Activated naive CD8-positive, alpha-beta T cell treated with anti-CD3 and anti-CD28 coated beads for 36 hours (primary cell): Measurements from ENCODE around the gene PRKCH. TPM values are rescaled to one million over a fixed set of nuclear protein-coding genes. Genes with fewer than 3 reads are reported as not detected.
A peak's percentile ranks its signal among the peaks of the same experiment; 100 is the strongest.

Source experiments
- DNase-seq: peaks from one replicate; pipeline ENCODE4 v3.0.0; 2021
- H3K27ac Mint-ChIP-seq: one replicate; pipeline ENCODE4 v1.8.0; 2022; ENCODE audit warnings: mild to moderate bottlenecking, moderate library complexity, mixed read lengths
- H3K27me3 Mint-ChIP-seq: one replicate; pipeline ENCODE4 v1.8.0; 2022; ENCODE audit warnings: mild to moderate bottlenecking, mixed read lengths
- H3K36me3 Mint-ChIP-seq: one replicate; pipeline ENCODE4 v1.8.0; 2021; ENCODE audit warnings: mild to moderate bottlenecking, mixed read lengths
- H3K4me1 Mint-ChIP-seq: one replicate; pipeline ENCODE4 v1.8.0; 2021; ENCODE audit warnings: mixed read lengths
- H3K4me3 Mint-ChIP-seq: one replicate; pipeline ENCODE4 v1.8.0; 2022; ENCODE audit warnings: mild to moderate bottlenecking, moderate library complexity, mixed read lengths
- H3K9me3 Mint-ChIP-seq: one replicate; pipeline ENCODE4 v1.8.0; 2022; ENCODE audit warnings: mixed read lengths
- total RNA-seq, 2 experiments: library from RNA; stranded (reverse); gene quantifications; one replicate each; pipeline ENCODE4 v1.2.3, GENCODE V29; 2021

The PRKCH gene
- total RNA-seq, 2 experiments from 2014 or later, result 176 to 177 TPM

DNA sequence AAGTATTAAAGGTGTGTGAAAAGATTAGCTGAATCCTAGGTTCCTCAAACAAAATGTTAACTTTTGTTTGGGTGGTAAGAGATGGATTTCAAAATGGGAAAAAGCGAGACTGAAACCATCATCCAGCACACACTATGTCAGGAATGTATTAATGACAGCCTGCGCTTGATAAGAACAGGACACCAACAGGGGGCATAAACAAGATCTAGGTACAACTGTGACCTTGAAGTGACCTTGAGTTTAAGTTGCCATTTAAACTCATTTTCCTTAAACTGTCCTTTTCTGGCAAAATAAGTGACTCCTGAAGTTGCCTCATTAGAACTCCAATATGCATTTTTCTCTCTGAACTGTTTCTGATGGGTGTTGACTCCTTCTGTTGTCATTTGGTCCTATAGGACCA, 17.1 kb downstream of the PRKCH start:
- Mint-ChIP-seq H3K9me3 (no peaks in the 10 kb centered on the region), H3K4me1 (peaks cover 86% of the 10 kb centered on the region), H3K27me3 (no peaks in the 10 kb centered on the region), H3K4me3 (peak overlapping the region; percentile 53), H3K27ac (peak overlapping the region; percentile 96), H3K36me3 (peaks cover 61% of the 10 kb centered on the region)
- no peak for DNase-seq

DNA sequence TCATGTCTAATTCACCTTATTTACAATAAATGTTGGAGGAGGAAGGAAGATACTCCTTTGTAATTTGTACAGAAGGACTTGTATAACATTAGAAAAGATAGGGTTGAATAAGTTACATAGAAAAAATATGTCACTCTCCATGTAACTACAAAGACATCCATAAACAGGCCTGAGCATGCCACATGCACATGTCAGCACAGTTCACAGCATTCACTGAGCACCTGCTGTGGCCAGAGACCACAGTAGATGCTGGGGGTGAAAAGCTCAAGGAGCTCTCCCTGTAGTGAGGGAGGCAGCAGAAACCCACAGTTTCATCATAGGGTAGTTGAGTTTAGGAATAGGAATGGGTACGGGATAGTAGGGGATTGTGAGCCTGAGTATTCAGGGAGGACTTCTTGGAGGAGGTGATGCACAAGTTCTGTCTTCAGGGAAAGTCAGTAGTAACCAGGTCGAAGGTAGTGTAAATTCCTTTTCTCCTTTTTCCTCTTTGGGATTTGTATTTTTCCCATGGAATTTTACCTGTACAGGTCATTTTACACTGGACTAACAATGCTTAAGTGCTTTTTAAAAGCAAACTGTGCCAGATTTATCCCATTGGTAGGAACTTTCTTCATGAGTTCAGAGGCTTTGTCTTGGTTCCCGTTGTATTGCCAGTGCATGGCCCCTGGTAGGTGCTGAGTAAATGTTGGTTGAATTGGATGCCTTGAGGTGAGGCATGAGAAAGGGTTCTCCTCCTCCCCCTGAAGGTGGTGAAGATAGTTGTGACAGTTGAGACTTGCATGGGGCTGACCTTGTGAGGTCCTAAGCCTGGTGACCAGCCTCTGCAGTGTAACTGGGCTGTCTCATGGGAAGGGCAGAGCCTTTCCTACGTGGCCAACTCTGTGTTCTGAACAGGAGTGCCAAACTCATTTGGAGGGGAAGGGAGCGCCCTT, 20.2 kb downstream of the PRKCH start:
- Mint-ChIP-seq H3K9me3 (no peaks in the 10 kb centered on the region), H3K4me3 (peak overlapping the region; percentile 68), H3K36me3 (peaks cover 68% of the 10 kb centered on the region), H3K4me1 (peaks cover 87% of the 10 kb centered on the region), H3K27me3 (no peaks in the 10 kb centered on the region), H3K27ac (peak overlapping the region; percentile 95)
- DNase-seq, result no peak

DNA sequence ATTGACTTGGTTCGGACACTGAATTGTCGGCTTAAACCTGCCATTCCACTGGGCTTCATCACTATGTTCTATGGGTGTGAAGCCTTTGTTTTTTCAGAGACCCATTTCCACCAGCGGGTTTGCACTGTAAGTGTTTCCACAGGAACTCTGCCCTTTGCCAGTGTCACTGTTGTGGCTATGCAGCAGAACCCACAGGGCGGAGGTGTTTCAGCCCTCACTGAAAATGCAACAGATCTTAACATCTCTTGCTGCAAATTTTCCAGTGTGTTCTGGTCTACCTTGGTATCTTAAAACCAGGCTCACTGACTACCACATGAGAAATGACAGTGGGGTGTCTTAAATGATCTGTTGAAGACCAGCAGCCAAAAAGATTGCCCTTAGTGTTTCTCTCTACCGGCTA, 21.1 kb downstream of the PRKCH start:
- peak overlapping the region; percentile 86 for H3K4me3 Mint-ChIP-seq
- H3K4me1 Mint-ChIP-seq, result peaks cover 92% of the 10 kb centered on the region
- peaks cover 67% of the 10 kb centered on the region for H3K36me3 Mint-ChIP-seq
- H3K9me3 Mint-ChIP-seq, result no peaks in the 10 kb centered on the region
- H3K27ac Mint-ChIP-seq, result peak overlapping the region; percentile 95
- peak; percentile 85 for DNase-seq
- no peaks in the 10 kb centered on the region for H3K27me3 Mint-ChIP-seq

DNA sequence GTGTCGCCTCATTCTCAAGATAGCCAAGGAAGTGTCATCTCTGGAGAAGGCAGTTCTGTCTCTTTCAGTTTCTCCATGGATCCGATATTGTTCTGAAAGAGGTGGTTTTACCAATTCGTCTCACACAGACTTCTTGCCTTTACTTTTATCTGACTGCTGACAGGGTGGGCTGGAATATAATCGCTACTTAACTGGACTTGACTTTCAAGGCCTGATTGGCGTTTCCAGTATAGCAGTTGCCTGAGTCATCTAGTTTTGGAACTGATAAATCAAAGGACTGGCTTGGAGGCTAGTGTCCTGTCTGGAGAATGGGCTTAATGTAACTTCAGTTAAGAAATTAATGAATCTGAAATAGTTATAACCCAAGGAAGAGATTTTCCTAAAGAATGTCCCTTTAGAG, 21.6 kb downstream of the PRKCH start:
- H3K27ac Mint-ChIP-seq, result peak overlapping the region; percentile 95
- no peaks in the 10 kb centered on the region for H3K9me3 Mint-ChIP-seq
- no peak for DNase-seq
- no peaks in the 10 kb centered on the region for H3K27me3 Mint-ChIP-seq
- H3K36me3 Mint-ChIP-seq, result peaks cover 66% of the 10 kb centered on the region
- peaks cover 92% of the 10 kb centered on the region for H3K4me1 Mint-ChIP-seq
- H3K4me3 Mint-ChIP-seq, result peak overlapping the region; percentile 86

DNA sequence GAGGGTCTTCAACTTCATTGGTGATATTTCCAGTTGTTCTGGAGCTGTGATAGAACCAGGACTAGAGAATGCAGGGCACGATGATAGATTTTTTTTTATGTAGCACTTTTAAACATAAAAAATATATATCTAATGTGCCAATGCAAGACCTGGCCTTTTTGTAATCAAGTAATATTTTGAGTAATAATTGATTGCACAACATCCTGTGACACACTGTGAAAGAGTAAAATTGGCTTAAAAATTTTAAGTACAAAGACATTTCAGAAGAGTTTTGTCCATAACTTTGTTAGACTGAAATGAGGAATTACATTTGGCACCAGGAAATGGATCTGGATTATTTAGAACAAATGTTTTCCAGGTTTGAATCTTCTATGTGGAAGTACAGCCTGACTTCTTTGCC, 22.1 kb downstream of the PRKCH start:
- H3K4me1 Mint-ChIP-seq, result peaks cover 92% of the 10 kb centered on the region
- H3K9me3 Mint-ChIP-seq, result no peaks in the 10 kb centered on the region
- peak overlapping the region; percentile 95 for H3K27ac Mint-ChIP-seq
- no peak for DNase-seq
- peaks cover 66% of the 10 kb centered on the region for H3K36me3 Mint-ChIP-seq
- peak overlapping the region; percentile 86 for H3K4me3 Mint-ChIP-seq
- no peaks in the 10 kb centered on the region for H3K27me3 Mint-ChIP-seq

DNA sequence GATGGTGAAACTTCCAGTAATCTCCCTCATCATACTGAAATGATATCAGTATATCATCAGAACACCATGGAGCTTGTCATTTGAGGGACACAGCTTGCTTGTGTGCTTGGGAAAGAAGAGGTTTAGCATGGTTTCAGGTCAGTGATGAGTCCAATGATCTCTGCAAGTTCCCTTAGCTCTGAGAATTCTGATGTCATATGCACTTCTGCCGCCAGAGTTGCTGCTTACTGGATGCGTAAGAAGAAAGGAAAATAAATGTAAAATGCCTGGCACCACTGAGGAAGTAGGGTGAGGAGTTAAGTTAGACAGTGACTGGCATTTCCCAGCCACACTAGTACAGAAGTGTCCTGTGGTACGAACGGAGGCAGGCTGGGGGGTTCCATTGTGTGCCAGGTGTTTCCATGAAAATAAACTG, 22.6 kb downstream of the PRKCH start:
- H3K9me3 Mint-ChIP-seq, result peaks cover 5% of the 10 kb centered on the region
- peak overlapping the region; percentile 95 for H3K27ac Mint-ChIP-seq
- H3K4me3 Mint-ChIP-seq, result peak overlapping the region; percentile 86
- H3K36me3 Mint-ChIP-seq, result peaks cover 67% of the 10 kb centered on the region
- peaks cover 92% of the 10 kb centered on the region for H3K4me1 Mint-ChIP-seq
- peak; percentile 38 for DNase-seq
- H3K27me3 Mint-ChIP-seq, result no peaks in the 10 kb centered on the region

DNA sequence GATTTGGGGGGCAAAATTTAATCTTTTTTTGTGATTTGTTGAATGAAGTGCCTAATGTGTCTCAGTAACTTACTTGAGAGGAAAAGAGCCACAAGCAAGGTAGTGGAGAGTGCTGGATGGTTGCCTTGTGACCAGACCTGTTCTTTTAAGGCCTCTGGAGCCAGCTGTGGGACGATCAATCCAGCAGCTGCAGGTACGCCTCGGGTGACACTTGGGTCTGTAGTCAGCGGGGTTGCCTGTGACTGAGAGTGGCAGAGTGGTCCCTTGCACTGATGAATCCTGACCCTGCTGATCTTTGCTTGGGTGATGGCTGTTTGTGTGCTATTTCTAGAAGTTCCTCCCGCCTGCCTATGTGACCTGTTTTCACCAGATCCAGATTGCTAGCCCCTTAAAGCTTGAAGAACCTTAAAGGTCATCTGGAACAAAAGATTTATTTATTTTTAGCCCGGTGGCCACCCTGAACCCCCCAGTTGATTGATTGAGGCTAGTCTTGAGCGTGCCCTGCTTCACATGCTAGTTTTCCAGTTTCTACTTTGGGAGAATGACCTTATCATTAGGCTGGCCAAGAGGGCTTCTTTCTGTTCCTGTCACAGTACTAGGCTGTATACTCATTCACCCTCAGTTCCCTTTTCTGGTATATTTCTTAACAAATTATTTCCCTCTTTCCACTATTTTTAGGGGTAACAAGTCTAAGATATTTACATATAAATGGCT, 23.2 kb downstream of the PRKCH start:
- Mint-ChIP-seq H3K4me3 (peak overlapping the region; percentile 86), H3K9me3 (peaks cover 9% of the 10 kb centered on the region)
- DNase-seq, result no peak

DNA sequence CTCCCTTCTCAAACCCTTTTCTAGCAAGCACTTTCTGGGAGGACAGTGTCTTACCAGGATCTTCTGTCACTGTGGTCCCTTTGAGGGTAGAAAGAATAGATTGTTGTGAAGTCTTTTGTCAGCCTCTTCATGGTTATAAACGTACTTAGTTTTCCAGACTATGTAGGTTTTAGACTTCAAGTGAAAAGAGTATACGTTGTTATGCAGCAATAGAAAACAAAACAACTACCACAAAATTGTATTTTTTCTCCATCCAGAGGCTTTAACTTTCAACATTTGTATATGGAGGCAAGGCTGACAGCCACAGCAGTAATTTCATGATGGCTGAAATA, 23.7 kb downstream of the PRKCH start:
- H3K27me3 Mint-ChIP-seq, result no peaks in the 10 kb centered on the region
- H3K36me3 Mint-ChIP-seq, result peaks cover 70% of the 10 kb centered on the region
- no peak for DNase-seq
- H3K27ac Mint-ChIP-seq, result peak overlapping the region; percentile 95
- peak overlapping the region; percentile 86 for H3K4me3 Mint-ChIP-seq
- H3K9me3 Mint-ChIP-seq, result peaks cover 9% of the 10 kb centered on the region
- H3K4me1 Mint-ChIP-seq, result peaks cover 95% of the 10 kb centered on the region

More for the DNA sequence above, 23.2 kb downstream of the PRKCH start:
- Mint-ChIP-seq H3K27me3 (no peaks in the 10 kb centered on the region), H3K27ac (peak overlapping the region; percentile 95), H3K4me1 (peaks cover 95% of the 10 kb centered on the region), H3K36me3 (peaks cover 70% of the 10 kb centered on the region)

DNA sequence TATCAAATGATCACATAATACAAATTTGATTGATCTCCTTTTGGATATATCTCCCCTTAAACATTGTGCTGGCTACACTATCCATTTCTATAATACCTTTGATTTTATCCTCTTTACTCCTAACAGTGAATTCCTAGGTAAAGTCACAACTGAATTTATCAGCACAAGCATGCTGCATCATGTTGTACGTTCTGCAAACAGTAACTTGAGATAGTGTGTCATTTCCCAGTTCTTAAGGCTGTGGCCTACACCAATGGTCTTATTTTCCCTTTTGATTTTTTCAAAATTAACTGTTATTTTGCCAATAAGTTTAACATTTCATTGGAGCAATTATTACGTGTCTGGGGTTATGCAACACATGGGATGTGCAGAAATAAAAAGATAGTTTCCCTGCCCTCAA, 24.8 kb downstream of the PRKCH start:
- DNase-seq, result no peak

DNA sequence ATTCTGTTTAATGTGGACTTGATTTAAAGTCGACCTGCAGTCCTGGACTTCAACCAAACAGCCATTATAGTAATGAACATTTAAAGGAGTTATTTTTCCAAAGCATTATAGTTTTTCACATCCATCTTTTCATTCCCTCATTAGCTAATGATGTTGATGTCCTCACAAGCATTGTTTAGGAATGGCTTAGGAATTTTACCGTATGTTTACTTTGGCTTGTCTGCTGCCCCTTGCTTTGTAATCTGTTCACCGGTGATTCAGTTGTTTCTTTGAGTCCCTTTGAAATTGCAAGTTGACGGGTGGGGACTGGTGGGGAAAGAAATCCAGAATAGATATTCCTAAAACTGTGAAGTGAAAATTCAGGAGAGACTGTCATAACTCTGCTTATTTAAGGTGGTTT, 25.4 kb downstream of the PRKCH start:
- peaks cover 95% of the 10 kb centered on the region for H3K4me1 Mint-ChIP-seq
- no peaks in the 10 kb centered on the region for H3K27me3 Mint-ChIP-seq
- no peak for DNase-seq
- peak overlapping the region; percentile 78 for H3K4me3 Mint-ChIP-seq
- H3K36me3 Mint-ChIP-seq, result peaks cover 66% of the 10 kb centered on the region
- H3K27ac Mint-ChIP-seq, result peak overlapping the region; percentile 94
- peaks cover 9% of the 10 kb centered on the region for H3K9me3 Mint-ChIP-seq

More for the DNA sequence above, 24.8 kb downstream of the PRKCH start:
- Mint-ChIP-seq H3K4me1 (peaks cover 95% of the 10 kb centered on the region), H3K36me3 (peaks cover 69% of the 10 kb centered on the region), H3K4me3 (peak overlapping the region; percentile 86), H3K27ac (peak overlapping the region; percentile 94), H3K9me3 (peaks cover 9% of the 10 kb centered on the region), H3K27me3 (no peaks in the 10 kb centered on the region)

DNA sequence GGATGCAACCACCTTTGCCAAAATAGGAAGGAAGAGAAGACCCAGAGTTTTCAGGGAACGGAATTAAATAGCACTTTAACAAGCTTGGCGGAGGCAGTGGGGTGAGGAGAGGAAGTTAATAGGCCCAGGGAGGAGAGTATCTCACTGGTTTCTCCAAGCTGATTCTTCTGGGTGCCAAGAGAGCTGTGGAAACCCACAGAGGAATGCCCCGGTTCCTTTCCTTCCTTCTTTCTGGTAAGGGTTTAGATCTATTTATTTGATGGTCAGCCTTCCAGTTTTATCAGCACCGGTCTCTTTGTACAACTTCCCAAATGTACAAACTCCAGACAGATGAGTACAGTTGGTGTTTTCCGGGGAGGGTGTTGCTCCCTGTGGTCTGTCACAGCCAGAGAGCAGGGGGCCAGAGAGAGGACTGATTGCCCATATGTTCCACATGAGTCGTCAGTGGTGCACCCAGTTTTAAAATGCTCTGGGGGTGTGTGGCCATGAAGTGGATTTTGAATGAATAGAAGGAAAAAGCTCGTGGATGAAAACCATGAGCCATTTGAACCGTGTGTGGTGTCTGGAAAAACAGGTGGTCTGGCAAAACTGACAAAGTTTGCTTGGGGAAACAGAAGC, 26.6 kb downstream of the PRKCH start:
- H3K27ac Mint-ChIP-seq, result peak overlapping the region; percentile 94
- peaks cover 74% of the 10 kb centered on the region for H3K36me3 Mint-ChIP-seq
- peaks cover 9% of the 10 kb centered on the region for H3K9me3 Mint-ChIP-seq
- H3K27me3 Mint-ChIP-seq, result no peaks in the 10 kb centered on the region
- H3K4me1 Mint-ChIP-seq, result peaks cover 95% of the 10 kb centered on the region
- peak; percentile 59 for DNase-seq
- H3K4me3 Mint-ChIP-seq, result peak overlapping the region; percentile 78

DNA sequence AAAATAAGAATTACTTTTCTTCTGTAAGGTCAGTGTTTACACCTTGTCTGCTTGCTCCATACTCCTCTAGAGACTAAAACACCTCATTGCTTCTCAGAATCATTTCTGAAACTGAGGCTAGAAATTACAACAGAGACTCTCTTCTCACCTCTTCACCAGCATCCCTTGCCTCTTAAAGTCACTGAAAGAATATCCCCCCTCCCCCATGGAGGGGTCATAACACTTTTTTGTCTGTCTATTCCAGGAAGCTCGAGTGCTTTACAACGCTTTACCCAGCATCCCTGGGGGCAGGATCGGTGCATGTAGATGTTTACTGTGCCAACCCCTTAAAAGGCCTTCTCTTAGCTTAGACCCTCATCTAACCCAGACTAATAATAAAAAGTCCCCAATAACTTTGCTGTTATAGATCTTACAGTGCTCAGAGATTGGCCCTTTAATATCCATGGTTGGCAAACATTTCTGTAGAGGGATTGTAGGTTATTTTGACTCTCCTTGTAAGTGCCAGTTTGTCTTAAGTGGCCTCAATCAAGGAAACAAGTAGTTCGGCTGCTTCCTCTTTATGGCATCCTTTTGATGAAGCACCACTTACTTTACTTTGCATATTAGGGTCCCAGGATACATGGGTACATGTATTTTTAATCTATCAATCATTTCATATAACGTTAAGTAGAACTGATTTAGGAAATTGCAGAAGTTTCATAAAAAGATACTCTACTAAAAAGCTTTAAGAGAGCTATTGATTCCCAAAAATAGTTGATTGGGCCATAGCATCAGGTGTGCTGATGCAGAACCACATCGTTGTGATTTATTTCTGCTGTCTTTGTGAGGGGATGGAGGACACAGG, 29.3 kb downstream of the PRKCH start:
- H3K36me3 Mint-ChIP-seq, result peaks cover 69% of the 10 kb centered on the region
- peak overlapping the region; percentile 58 for H3K4me3 Mint-ChIP-seq
- H3K27ac Mint-ChIP-seq, result peak overlapping the region; percentile 94
- H3K9me3 Mint-ChIP-seq, result peaks cover 9% of the 10 kb centered on the region
- no peaks in the 10 kb centered on the region for H3K27me3 Mint-ChIP-seq
- DNase-seq, result peak; percentile 55
- H3K4me1 Mint-ChIP-seq, result peaks cover 90% of the 10 kb centered on the region

DNA sequence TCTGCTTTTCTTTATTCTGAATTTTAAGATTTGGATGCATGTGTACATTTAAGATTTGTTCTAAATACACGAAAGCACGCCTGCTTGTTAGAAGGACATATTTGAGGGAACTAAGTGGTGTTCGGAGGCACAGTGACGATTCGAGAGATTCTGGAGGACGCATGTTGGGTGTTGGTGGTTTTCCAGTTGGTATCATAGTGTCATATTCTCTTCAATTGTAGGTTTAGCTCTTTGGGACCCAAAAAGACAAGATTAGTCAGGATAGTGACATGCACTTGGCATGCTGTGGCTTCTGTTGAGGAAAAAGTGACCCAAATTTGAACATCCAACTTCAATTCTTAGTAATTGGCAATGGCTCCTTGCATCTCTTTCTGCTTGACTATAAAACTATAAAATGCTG, 30.1 kb downstream of the PRKCH start:
- peaks cover 9% of the 10 kb centered on the region for H3K9me3 Mint-ChIP-seq
- H3K36me3 Mint-ChIP-seq, result peaks cover 73% of the 10 kb centered on the region
- no peaks in the 10 kb centered on the region for H3K27me3 Mint-ChIP-seq
- H3K27ac Mint-ChIP-seq, result peak overlapping the region; percentile 94
- H3K4me3 Mint-ChIP-seq, result peak overlapping the region; percentile 58
- H3K4me1 Mint-ChIP-seq, result peaks cover 90% of the 10 kb centered on the region
- no peak for DNase-seq

DNA sequence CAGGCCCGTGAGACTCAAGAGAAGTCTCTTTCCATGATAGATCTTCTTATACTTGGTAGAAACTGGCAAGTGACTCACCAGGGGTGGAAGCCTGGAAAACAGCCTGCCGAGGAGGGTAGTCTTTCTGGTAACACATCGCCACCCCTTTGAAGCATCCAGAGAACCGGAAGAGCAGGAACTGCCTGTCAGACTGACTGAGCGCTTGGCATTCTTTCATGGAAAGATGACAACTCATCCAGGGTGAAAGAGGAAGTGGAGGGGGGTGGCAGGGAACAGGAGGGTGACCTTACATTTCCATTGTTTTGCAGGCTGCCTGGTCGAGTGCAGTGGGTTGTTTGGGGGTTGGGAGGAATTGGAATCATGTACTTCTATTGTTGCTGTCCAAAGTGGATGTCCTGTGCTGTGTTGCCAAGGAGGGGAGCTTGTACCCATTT, 34.5 kb downstream of the PRKCH start:
- H3K4me1 Mint-ChIP-seq, result peaks cover 84% of the 10 kb centered on the region

More for the DNA sequence above, 34.5 kb downstream of the PRKCH start:
- DNase-seq, result peak; percentile 70
- Mint-ChIP-seq H3K9me3 (no peaks in the 10 kb centered on the region), H3K36me3 (peaks cover 75% of the 10 kb centered on the region), H3K27ac (peak overlapping the region; percentile 93), H3K4me3 (peak overlapping the region; percentile 69), H3K27me3 (no peaks in the 10 kb centered on the region)
